GM21423 (cell line): ENCODE measurements around the gene DOK6.
"Not testable (repeated sequence)": the region's sequence is repeated elsewhere in the genome, so short reads cannot be mapped to it uniquely, and the experiment has no call there.

ENCODE experiments used
- ATAC-seq: cut with Tn5 transposase; IDR thresholded peaks from one replicate; pipeline ENCODE4 v1.9.1; 2021; ENCODE audit warnings: mild to moderate bottlenecking, moderate library complexity; ENCODE audit not compliant: unreplicated experiment

Gene DOK6

GRCh38 chr18:69845593-69846506 is 445.2 kb downstream of the DOK6 start:
- ATAC-seq: no peak

GRCh38 chr18:69853051-69853450 is 452.4 kb downstream of the DOK6 start:
- no peak for ATAC-seq

DNA sequence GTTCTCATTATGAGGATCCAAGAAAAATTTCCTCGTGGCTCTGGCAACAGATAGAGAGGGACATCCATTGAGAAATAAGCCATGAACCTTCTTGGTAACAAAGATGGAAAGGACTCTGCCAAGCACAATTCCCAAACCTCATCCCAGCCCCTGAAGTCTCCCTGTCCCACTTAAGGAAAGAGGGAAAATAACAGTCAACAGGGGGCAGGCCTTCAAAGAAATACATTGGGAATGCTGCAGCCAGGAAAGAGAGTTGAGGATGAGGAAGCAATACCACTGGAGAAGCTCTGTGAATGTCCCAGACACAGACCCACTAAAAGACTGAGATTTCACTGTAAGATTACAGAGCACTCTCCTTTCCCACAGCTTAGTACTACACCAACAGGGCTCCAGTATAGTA is 453.8 kb downstream of the DOK6 start:
- no peak for ATAC-seq

- no peak for ATAC-seq
These were observed 458.2 kb downstream of the DOK6 start for GRCh38 chr18:69858897-69859296.

DNA sequence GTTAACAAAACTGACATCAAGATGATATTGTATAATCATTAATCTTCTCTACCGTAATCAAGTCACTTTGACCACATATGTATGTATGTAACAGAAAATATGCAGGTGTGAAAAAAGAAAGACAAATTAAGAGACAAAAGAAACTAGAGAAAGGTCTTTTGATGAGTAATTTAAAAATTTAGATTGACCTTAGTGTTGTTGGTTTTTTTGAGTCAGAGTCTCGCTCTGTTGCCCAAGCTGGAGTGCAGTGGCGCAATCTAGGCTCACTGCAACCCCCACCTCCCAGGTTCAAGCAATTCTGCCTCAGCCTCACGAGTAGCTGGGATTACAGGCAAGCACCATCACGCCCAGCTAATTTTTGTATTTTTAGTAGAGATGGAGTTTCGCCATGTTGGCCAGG is 464.1 kb downstream of the DOK6 start:
- peak; percentile 72 for ATAC-seq

GRCh38 chr18:69865776-69866175 is 465.1 kb downstream of the DOK6 start:
- no peak for ATAC-seq

- ATAC-seq: no peak
These were observed 465.5 kb downstream of the DOK6 start for GRCh38 chr18:69866212-69866611.

- ATAC-seq: no peak
These were observed 470.0 kb downstream of the DOK6 start for GRCh38 chr18:69870736-69871135.

DNA sequence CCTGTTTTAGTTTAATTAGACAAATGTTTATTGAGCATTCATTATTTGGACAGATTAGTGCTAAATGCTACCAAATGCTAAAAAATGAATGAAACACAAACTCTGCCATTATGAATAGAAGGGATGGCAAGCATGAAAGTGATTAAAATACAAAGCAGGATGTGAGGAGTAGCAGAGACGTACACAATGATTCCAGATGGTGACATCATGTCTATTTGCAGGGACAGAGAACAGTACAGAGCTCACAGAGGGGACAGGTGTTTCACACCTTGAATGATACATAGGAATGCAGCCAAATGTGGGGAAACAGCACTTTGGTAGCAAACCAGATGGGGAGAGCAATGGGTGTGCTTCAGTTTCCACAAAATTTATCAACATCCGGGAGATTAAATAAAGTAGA is 470.7 kb downstream of the DOK6 start:
- ATAC-seq: no peak

DNA sequence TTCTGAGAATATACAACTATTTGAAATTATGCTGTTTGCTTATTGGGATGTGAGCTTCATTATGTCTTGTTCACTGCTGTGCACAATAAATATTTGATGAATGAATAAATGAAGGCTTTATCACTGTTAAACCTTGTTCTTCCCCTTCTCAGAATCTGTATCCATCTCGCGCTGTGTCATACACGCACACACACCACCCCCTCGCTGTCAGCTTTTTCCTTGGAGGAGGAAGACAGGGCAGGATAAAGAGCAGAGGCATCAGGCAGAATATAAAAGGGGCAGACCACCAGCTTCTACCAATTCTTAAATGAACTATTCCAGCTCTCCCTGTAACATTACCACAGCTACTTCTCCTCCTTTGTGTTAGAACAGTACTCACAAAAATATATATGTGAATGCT is 472.0 kb downstream of the DOK6 start:
- no peak for ATAC-seq

- ATAC-seq: no peak
These were observed 473.4 kb downstream of the DOK6 start for GRCh38 chr18:69874058-69874457.

DNA sequence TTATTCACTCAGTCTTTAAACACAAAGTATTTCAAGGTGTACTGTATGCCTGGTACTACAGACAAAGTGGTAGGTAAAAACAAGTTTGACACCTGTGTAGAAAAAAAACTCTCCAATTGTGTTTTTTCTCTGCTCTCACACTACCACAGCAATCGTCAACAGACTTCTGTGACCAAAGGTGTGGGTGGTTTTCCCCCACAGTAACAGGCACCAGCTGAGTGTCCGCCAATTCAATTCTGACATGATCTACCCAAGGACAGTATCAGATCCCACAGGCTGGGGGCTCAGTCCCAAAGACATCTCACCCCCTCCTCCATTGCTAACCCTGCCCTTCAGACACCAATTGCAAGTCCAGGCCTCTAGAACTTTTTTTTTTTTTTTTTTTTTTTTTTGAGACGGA is 475.8 kb downstream of the DOK6 start:
- ATAC-seq: no peak

DNA sequence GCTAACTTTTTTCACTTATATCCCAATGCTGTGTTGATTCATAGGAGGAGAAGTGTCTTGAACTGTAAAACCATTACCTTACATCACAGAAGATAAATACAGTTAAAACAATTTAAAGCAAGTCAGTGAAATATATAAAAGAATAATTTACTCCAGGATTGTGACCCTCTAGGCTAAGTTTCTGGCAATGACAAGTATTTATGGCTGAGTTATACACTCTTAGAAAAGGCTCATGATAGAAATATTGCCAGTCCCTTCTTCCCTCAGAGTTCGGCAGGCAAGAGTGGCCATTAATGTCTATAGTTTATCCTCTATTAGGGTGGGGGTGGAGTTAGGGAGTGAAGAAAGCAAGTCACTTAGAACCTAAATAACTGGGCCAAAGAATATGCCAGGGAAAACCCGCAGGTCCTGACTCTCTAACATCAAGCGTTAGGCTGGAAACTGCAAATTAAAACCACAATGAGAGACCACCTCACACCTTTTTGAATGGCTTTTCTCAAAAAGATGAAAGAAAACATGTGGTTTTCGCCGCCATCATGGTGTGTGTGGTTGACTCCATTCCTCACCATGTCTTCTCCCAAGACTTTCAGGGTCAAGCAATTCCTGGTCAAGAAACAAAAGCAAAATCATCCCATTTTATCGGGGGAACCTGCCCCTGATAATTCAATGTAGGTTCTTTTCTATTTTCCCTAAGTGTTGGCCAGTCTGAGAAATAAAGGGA is 477.7 kb downstream of the DOK6 start:
- ATAC-seq: no peak

GRCh38 chr18:69879051-69879450 is 478.4 kb downstream of the DOK6 start:
- not testable (repeated sequence) for ATAC-seq

DNA sequence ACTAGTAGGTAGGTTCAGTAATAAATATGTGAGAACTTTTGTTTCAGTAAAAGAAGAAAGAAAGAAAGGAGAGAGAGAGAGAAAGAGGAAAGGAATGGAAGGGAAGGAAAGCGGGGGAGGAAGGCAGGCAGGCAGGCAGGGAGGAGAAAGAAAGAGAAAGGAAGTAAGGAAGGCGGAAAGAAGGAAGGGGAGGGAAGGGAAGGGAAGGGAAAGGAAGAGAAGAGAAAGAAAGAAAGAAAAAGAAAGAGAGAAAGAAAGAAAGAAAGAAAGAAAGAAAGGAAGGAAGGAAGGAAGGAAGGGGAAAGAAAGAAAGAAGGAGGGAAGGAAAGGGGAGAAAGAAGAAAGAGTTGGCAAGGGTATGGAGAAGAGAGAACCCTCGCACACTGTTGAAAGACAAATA is 479.4 kb downstream of the DOK6 start:
- no peak for ATAC-seq

- ATAC-seq: peak; percentile 32
These were observed 482.4 kb downstream of the DOK6 start for GRCh38 chr18:69882965-69883668.

GRCh38 chr18:69883781-69884180 is 483.1 kb downstream of the DOK6 start:
- no peak for ATAC-seq

DNA sequence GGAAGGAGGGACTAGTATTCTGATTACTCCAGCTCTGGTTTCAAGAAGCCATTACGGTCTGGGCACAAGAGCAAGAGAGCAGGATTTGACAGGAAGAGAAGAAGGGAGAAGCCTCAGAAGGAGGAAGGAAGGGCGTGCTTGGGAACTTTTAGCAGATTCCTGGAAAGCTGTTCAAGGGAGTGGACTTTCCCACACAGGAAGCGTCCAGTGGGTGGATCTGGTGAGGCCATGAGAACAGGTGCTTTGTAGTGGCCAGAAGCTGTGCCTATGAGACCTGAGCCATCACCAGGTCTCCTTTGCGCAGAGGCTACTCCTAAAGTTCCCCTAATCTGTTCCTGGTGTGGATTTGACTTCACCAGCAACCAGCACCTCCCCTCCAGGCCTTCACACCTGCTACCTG is 484.7 kb downstream of the DOK6 start:
- ATAC-seq: no peak

DNA sequence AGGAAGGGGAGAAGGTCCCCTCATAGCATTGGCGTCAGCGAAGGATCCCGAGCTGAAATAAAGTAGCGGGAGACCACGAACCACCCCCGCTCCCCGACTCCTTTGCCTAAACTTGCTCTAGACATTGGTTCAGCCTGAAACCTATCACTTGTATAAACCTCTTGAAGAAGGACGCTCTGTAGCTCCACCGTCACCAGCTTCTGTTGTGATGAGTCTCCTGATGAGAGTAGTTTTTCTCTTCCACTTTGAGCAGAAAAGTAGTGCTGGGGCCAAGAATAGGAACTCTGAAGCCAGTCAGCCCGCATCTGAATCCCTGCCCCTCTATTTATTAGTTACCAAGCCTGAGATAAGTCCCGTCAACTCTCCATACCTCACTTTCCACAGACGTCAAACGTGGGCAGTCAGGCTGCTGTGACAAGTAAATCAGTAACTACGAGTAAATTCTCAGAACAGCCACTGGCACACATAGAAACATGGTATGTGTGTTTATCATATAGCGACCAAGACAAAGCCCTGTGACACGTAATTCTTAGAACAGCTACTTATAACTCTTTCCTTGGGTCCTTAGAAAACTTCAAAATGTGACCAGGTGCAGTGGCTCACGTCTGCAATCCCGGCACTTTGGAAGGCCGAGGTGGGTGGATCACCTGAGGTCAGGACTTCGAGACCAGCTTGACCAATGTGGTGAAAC is 485.3 kb downstream of the DOK6 start:
- peak; percentile 88 for ATAC-seq

DNA sequence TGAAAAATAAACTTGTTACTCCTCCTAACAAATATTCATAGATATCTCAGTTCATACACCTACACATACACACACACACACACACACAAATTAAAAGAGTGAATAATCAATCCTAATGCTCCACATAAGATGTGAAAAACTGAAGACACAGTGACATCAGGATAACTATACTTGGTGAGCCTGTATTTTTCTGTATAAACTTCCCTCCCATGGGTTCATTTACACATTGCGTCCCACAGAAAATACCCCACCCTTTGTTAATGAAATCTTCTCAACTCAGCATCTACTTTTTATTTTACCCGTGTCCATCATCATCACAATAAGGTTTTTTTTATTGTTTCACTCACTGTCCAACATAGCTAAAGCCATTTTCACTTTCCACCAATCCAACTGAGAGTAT is 486.6 kb downstream of the DOK6 start:
- ATAC-seq: no peak

GRCh38 chr18:69889009-69889408 is 488.3 kb downstream of the DOK6 start:
- ATAC-seq: no peak
